H7 (cell line): ENCODE data around the gene ZNF654. TPM values are rescaled to one million over a fixed set of nuclear protein-coding genes. Genes with fewer than 3 reads are reported as not detected.
"Not testable (repeated sequence)": the region's sequence is repeated elsewhere in the genome, so short reads cannot be mapped to it uniquely, and the experiment has no call there.

Source experiments
- DNase-seq: peaks from one replicate; pipeline ENCODE4 v3.0.0; 2012
- H3K27me3 ChIP-seq: 2 replicates; pipeline ENCODE4 v1.6.0; 2011; ENCODE audit warnings: mild to moderate bottlenecking, low read length; ENCODE audit not compliant: control insufficient read depth, insufficient read depth
- H3K36me3 ChIP-seq: replicated peaks from 2 replicates; pipeline ENCODE4 v1.5.1; 2011; ENCODE audit warnings: low read length; ENCODE audit not compliant: control insufficient read depth, insufficient read depth
- H3K4me3 ChIP-seq: 2 replicates; pipeline ENCODE4 v1.5.1; 2011; ENCODE audit warnings: low read depth, mild to moderate bottlenecking, control low read depth, low read length, moderate library complexity; ENCODE audit not compliant: insufficient read depth
- total RNA-seq: library from RNA; depleted of rRNA; stranded (reverse); fragments of >200 nt; shearing (Covaris generic); gene quantifications from 2 replicates; pipeline ENCODE4 v1.2.3, GENCODE V29; 2014

The ZNF654 gene
- total RNA-seq, 1 experiment from 2014 or later, result 2.1 TPM

DNA sequence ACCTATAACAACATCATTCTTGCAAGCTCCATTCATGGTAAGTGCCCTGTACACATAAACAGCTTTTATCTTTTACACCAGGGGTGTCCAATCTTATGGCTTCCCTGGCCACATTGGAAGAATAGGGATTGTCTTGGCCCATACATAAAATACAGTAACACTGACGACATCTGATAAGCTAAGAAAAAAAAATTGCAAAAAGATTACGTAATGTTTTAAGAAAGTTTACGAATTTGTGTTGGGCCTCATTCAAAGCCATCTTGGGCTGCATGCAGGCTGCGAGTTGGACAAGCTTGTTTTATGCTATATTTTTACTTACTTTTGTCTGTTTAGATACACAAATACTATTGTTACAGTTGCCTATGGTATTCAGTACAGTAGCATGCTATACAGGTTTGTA is 31.6 kb downstream of the ZNF654 start:
- Histone ChIP-seq H3K27me3 (no peaks in the 10 kb centered on the region), H3K36me3 (no peaks in the 10 kb centered on the region), H3K4me3 (no peak overlapping the region)
- DNase-seq, result no peak

- no peak for DNase-seq
- no peaks in the 10 kb centered on the region for H3K27me3 ChIP-seq
- H3K36me3 ChIP-seq, result no peaks in the 10 kb centered on the region
- H3K4me3 ChIP-seq, result no peak overlapping the region
Observed at GRCh38 chr3:88092270-88092669, 33.2 kb downstream of the ZNF654 start.

- H3K27me3 ChIP-seq, result no peaks in the 10 kb centered on the region
- DNase-seq, result no peak
- H3K36me3 ChIP-seq, result no peaks in the 10 kb centered on the region
- H3K4me3 ChIP-seq, result no peak overlapping the region
Observed at GRCh38 chr3:88093266-88093665, 34.2 kb downstream of the ZNF654 start.

GRCh38 chr3:88101142-88101541 is 42.1 kb downstream of the ZNF654 start:
- Histone ChIP-seq H3K4me3 (no peak overlapping the region), H3K27me3 (no peaks in the 10 kb centered on the region), H3K36me3 (no peaks in the 10 kb centered on the region)
- no peak for DNase-seq

DNA sequence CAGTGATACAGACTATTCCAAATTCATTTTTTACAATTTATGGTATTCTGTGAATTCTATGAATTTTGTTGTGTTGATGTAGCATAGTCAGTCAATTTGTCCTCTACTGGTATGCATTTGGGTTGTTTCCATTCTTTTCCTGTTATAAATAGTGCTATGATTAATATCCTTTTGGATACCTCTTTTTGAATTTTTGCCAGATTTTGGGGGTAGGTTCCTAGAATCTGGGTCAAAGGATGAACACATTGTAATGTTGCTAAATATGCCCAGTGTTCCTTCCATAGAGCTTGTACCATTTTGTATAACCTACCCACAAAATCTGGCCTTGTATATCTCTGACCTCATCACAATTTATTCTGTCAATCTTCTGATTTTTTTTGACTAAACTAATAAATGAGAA is 46.3 kb downstream of the ZNF654 start:
- no peak for DNase-seq

DNA sequence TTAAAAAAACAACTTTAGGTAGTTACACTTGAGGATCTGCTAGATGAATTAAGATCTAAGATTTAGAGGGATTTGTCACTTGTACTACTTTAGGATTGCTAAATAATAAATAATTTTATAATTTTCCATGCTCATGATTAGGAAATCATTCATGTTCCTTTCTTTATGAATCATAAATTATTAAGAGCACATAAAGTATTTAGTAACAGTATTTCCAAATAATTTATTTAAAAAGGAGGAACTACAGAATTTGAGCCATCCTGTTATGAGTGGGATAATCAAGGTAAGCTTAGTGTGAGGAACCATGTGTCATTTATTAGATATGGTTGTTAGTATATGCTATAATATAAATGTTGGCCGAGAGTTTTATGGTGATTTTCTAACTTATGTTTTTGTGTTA is 53.2 kb downstream of the ZNF654 start:
- no peaks in the 10 kb centered on the region for H3K36me3 ChIP-seq
- DNase-seq, result no peak
- no peak overlapping the region for H3K4me3 ChIP-seq
- no peaks in the 10 kb centered on the region for H3K27me3 ChIP-seq

More for the DNA sequence above, 46.3 kb downstream of the ZNF654 start:
- H3K4me3 ChIP-seq, result no peak overlapping the region
- no peaks in the 10 kb centered on the region for H3K27me3 ChIP-seq
- H3K36me3 ChIP-seq, result no peaks in the 10 kb centered on the region

DNA sequence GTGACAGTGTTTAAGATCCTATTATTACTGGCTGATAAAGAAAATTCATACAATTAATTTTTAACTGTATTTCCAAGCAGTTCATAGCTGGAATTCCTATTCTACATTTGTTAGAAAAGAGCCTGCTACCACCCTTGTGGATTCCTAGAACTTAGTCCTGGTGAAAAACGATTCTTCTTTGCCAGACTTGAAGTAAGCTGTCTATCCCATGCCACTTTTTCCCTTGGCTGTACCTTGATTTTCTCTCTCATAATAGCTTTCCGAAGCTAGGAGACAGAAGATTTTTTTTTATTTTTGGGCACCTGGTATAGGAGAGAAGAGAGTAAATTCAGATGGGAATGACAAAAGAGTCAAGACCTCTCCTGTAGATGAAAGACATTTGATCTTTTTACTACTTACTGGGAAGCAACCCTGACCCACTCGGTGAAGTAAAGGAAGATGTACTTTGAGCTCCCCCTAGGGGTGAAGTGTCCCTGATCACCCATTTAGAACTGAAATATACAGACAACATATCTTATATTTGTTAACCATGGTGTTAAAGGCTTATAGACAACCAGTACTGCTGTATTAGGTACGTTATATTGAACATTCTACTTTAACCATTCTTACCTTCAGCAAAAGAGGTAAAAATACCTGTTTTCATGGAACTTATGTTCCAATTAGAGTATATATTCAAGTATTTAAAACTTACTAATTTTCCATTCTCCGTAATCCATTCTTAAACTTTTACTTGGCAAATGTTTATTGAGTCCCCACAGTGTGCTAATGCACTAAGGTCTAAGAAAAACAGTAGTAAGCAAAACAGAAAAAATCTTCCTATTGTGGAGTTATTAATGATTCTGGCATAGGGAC is 54.5 kb downstream of the ZNF654 start:
- peak; percentile 23 for DNase-seq
- Histone ChIP-seq H3K36me3 (no peaks in the 10 kb centered on the region), H3K4me3 (no peak overlapping the region), H3K27me3 (no peaks in the 10 kb centered on the region)

DNA sequence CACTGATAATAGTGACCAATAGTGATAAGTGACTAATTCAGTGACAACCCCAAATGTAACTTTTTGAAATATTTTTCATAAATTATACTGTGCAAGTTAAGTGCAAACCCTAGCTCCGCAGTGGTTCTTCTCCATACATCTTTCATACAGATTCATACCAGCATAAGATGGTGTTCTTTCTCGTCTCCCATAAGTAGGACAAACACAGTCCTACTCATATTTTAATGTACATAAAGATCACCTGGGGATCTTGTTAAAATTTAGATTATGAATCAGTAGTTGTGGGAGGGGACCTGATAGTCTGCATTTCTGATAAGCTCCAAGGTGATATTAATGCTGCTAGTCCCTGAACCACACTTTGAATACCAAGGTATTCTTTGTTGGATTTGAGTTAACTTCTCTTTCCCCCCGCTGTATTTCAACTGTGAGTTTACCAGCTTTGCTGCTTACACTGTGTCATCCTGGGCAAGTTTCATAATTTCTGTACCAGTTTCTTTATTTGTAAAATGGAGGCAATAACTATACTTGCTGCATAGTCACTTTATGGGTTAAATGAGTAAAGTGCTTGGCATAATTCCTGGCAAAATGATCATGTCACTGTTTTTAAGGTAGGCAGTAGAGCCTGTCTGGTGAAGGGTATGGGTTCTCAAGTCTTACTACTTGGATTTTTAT is 56.0 kb downstream of the ZNF654 start:
- H3K27me3 ChIP-seq, result no peaks in the 10 kb centered on the region
- H3K36me3 ChIP-seq, result no peaks in the 10 kb centered on the region
- DNase-seq, result no peak
- no peak overlapping the region for H3K4me3 ChIP-seq

GRCh38 chr3:88117683-88118082 is 58.6 kb downstream of the ZNF654 start:
- no peak for DNase-seq
- H3K36me3 ChIP-seq, result no peaks in the 10 kb centered on the region
- H3K4me3 ChIP-seq, result no peak overlapping the region
- H3K27me3 ChIP-seq, result no peaks in the 10 kb centered on the region

DNA sequence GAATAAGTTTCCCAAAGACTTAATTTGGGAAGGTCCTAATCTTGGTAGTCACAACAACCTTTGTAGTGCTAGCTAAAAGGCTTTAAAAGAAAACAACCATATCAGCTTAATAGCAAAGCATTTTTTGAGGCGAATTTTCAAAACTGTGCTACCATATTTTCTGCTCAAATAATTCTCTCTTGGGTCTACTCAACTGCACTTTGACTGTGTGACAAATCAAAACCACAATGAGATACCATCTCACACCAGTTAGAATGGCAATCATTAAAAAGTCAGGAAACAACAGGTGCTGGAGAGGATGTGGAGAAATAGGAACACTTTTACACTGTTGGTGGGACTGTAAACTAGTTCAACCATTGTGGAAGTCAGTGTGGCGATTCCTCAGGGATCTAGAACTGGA is 59.5 kb downstream of the ZNF654 start:
- DNase-seq, H3K27me3 ChIP-seq, H3K4me3 ChIP-seq, H3K36me3 ChIP-seq: not testable (repeated sequence)

- no peak for DNase-seq
- no peaks in the 10 kb centered on the region for H3K36me3 ChIP-seq
- no peak overlapping the region for H3K4me3 ChIP-seq
- no peaks in the 10 kb centered on the region for H3K27me3 ChIP-seq
Observed at GRCh38 chr3:88123526-88123925, 64.5 kb downstream of the ZNF654 start.

- no peak for DNase-seq
- Histone ChIP-seq H3K36me3 (no peaks in the 10 kb centered on the region), H3K4me3 (no peak overlapping the region), H3K27me3 (no peaks in the 10 kb centered on the region)
Observed at GRCh38 chr3:88131695-88132094, 72.6 kb downstream of the ZNF654 start.

GRCh38 chr3:88132894-88133293 is 73.8 kb downstream of the ZNF654 start:
- DNase-seq, result no peak
- H3K27me3 ChIP-seq, result no peaks in the 10 kb centered on the region
- no peak overlapping the region for H3K4me3 ChIP-seq
- no peaks in the 10 kb centered on the region for H3K36me3 ChIP-seq

GRCh38 chr3:88133711-88134263 is 74.7 kb downstream of the ZNF654 start:
- DNase-seq, result no peak
- Histone ChIP-seq H3K27me3 (no peaks in the 10 kb centered on the region), H3K36me3 (no peaks in the 10 kb centered on the region; the same call in 1 of the 2 replicates), H3K4me3 (no peak overlapping the region)

DNA sequence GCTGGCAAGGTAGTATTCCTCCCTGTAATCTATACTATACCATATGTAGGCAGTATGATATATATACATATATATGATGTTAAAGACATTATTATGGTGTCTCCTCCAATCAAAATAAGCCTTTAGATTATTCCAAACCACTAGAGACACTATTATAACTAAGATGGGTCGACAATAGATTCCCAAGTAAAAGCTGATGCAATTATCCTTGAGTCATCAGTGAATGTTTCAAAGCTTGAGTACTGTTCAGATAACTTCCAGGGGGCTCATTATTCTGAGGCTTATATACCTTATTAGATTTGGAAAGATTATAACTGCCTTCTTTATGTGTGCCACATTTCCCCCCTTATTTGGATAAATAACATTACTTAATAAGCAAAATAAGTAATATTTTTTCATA is 78.8 kb downstream of the ZNF654 start:
- Histone ChIP-seq H3K36me3 (peaks cover 3% of the 10 kb centered on the region), H3K4me3 (no peak overlapping the region), H3K27me3 (no peaks in the 10 kb centered on the region)
- no peak for DNase-seq
